Endothelial cell of umbilical vein (primary cell): ENCODE measurements around the gene MCF2L. TPM values are rescaled to one million over a fixed set of nuclear protein-coding genes. Genes with fewer than 3 reads are reported as not detected.

Source experiments
- BruUV-seq: library from RNA; stranded (reverse); fragments of 400-500 nt; replicated peaks from 2 replicates; lab custom pipeline; 2021; lab: Mats Ljungman, UMichigan
- CTCF ChIA-PET: fragments of 300-600, 350-600 bp; sonication (Branson Sonifier 250); formaldehyde crosslinking; loops from one replicate; lab custom pipeline; 2021; ENCODE audit warnings: antibody characterized with exemption, inconsistent platforms; lab: Charles Lee
- POLR2A ChIA-PET: fragments of 300-600, 350-600 bp; sonication (Branson Sonifier 250); formaldehyde crosslinking; loops from one replicate; lab custom pipeline; 2021; ENCODE audit warnings: antibody characterized with exemption, inconsistent platforms; lab: Charles Lee
- DNase-seq: peaks from one replicate; pipeline ENCODE4 v3.0.0-alpha.2; 2011; ENCODE audit warnings: low read depth, low spot score
- FAIRE-seq: peaks from 2 replicates; lab custom pipeline; 2011; peaks lifted over from hg19 to GRCh38; lab: Jason Lieb, UNC
- H2AFZ ChIP-seq: 2 replicates; pipeline ENCODE4 v1.6.0; 2012; ENCODE audit warnings: low read depth, low read length, control low read depth, inconsistent platforms
- H3K27ac ChIP-seq: 2 replicates; pipeline ENCODE4 v1.5.1; 2011; ENCODE audit warnings: low read depth, mild to moderate bottlenecking, control low read depth, low read length, moderate library complexity; ENCODE audit not compliant: insufficient read depth
- H3K27me3 ChIP-seq, 2 experiments: 2 replicates each; pipeline versions ENCODE4 v1.6.0 to v1.6.1; 2011; ENCODE audit warnings: low read length in 2 of 2, mixed read lengths in 1 of 2; ENCODE audit not compliant: control insufficient read depth in 2 of 2, insufficient read depth in 2 of 2
- H3K36me3 ChIP-seq, 2 experiments: 2 replicates in 1 of 2; 3 replicates in 1 of 2; pipeline ENCODE4 v1.5.1; 2011; ENCODE audit warnings: low read length in 2 of 2, mild to moderate bottlenecking in 1 of 2, moderate library complexity in 1 of 2; ENCODE audit not compliant: control insufficient read depth in 2 of 2, insufficient read depth in 2 of 2; ENCODE audit errors: extremely low read depth in 1 of 2
- H3K4me1 ChIP-seq: 3 replicates; pipeline ENCODE4 v1.5.1; 2011; ENCODE audit warnings: mild to moderate bottlenecking, low read length; ENCODE audit not compliant: control insufficient read depth, insufficient read depth; ENCODE audit errors: extremely low read depth
- H3K4me2 ChIP-seq: 2 replicates; pipeline ENCODE4 v1.6.1; 2011; ENCODE audit warnings: low read length, control low read depth, mixed read lengths; ENCODE audit not compliant: insufficient read depth
- H3K4me3 ChIP-seq, 3 experiments: fragments of 200-600 bp in 1 of 3; sonication (generic), shearing (Covaris generic) in 1 of 3; replicated peaks in 1 of 3; 2 replicates each; pipeline ENCODE4 v1.5.1; 2011 to 2016; ENCODE audit warnings: control low read depth in 3 of 3, low read length in 3 of 3, mild to moderate bottlenecking in 2 of 3, inconsistent platforms in 1 of 3, low read depth in 1 of 3, moderate library complexity in 1 of 3; ENCODE audit not compliant: insufficient read depth in 1 of 3
- H3K79me2 ChIP-seq: 2 replicates; pipeline ENCODE4 v1.6.0; 2012; ENCODE audit warnings: low read length, inconsistent platforms; ENCODE audit not compliant: control insufficient read depth, insufficient read depth
- H3K9ac ChIP-seq: replicated peaks from 2 replicates; pipeline ENCODE3; 2011; ENCODE audit warnings: low read length, control low read depth; ENCODE audit not compliant: insufficient read depth; ENCODE audit errors: extremely low read depth
- H3K9me1 ChIP-seq: replicated peaks from 3 replicates; pipeline ENCODE4 v1.6.0; 2011; ENCODE audit warnings: mild to moderate bottlenecking, low read length; ENCODE audit not compliant: control insufficient read depth, insufficient read depth; ENCODE audit errors: extremely low read depth
- H3K9me3 ChIP-seq: replicated peaks from 2 replicates; pipeline ENCODE4 v1.5.1; 2012; ENCODE audit warnings: low read length, inconsistent platforms; ENCODE audit not compliant: control insufficient read depth, insufficient read depth
- H4K20me1 ChIP-seq: replicated peaks from 2 replicates; pipeline ENCODE3; 2011; ENCODE audit warnings: mild to moderate bottlenecking, low read length; ENCODE audit not compliant: control insufficient read depth, insufficient read depth; ENCODE audit errors: extremely low read depth
- CTCF ChIP-seq, 2 donors: IDR thresholded peaks; 1 replicate in 1 of 2; 2 replicates in 1 of 2; pipeline ENCODE4 v1.5.1; 2011; ENCODE audit warnings: low read length in 2 of 2, mild to moderate bottlenecking in 2 of 2, moderate library complexity in 2 of 2, control low read depth in 1 of 2, inconsistent platforms in 1 of 2, low read depth in 1 of 2; ENCODE audit not compliant: insufficient read depth in 1 of 2; ENCODE audit errors: extremely low read depth in 1 of 2
- EZH2 ChIP-seq: IDR thresholded peaks from 2 replicates; pipeline ENCODE4 v1.6.1; 2012; ENCODE audit warnings: borderline replicate concordance, low read depth, mild to moderate bottlenecking, moderate library complexity, low read length, inconsistent platforms; ENCODE audit not compliant: severe bottlenecking
- FOS ChIP-seq: IDR thresholded peaks from 2 replicates; pipeline ENCODE4 v1.6.1; 2011; ENCODE audit warnings: mild to moderate bottlenecking, low read length, moderate library complexity, borderline replicate concordance; ENCODE audit not compliant: insufficient read depth
- GATA2 ChIP-seq: IDR thresholded peaks from 2 replicates; pipeline ENCODE4 v1.7.0; 2011; ENCODE audit warnings: low read depth, mild to moderate bottlenecking, moderate library complexity, mixed read lengths, low read length; ENCODE audit not compliant: insufficient read length, insufficient read depth
- JUN ChIP-seq: IDR thresholded peaks from 2 replicates; pipeline ENCODE4 v1.6.1; 2011; ENCODE audit warnings: borderline replicate concordance, low read depth; ENCODE audit not compliant: insufficient read length, insufficient read depth
- MAX ChIP-seq: IDR thresholded peaks from 2 replicates; pipeline ENCODE4 v1.6.1; 2011; ENCODE audit not compliant: insufficient read depth, insufficient read length
- MYC ChIP-seq: IDR thresholded peaks from one replicate; pipeline ENCODE4 v1.6.1; 2011; ENCODE audit warnings: mild to moderate bottlenecking, low read depth, low read length
- POLR2A ChIP-seq: IDR thresholded peaks from 2 replicates; pipeline ENCODE4 v1.6.1; 2012; ENCODE audit warnings: low read depth, mild to moderate bottlenecking, control low read depth, low read length
- POLR2AphosphoS5 ChIP-seq: IDR thresholded peaks from 2 replicates; pipeline ENCODE4 v1.6.1; 2012; ENCODE audit warnings: low read depth, mild to moderate bottlenecking, control low read depth, low read length, moderate library complexity; ENCODE audit not compliant: insufficient read depth
- dilution Hi-C: fragments of 300-500 bp; cut with MboI; formaldehyde crosslinking; loops from one replicate; pipeline ENCODE4 v1.15.0; 2019; ENCODE audit warnings: low sequenced_read_pairs; ENCODE audit not compliant: extremely low pct_ligation_motif_present
- intact Hi-C: fragments of 100-400 bp; cut with micrococcal nuclease; formaldehyde crosslinking; loops from one replicate; pipeline ENCODE4 v1.10.0; 2022
- polyA plus RNA-seq, 4 experiments: library from polyadenylated mRNA; depleted of rRNA in 3 of 4; stranded (reverse) in 3 of 4; unstranded in 1 of 4; fragments of >200 nt; gene quantifications; 2 replicates each; pipeline versions ENCODE4 v1.2.1 to v1.2.3, GENCODE V29; 2011 to 2012; ENCODE audit warnings: missing spikeins in 1 of 4
- total RNA-seq: library from RNA; stranded (reverse); gene quantifications from 2 replicates; pipeline ENCODE4 v1.2.3, GENCODE V29; 2021

The MCF2L gene
- total and polyA plus RNA-seq, 2 donors (not counting 3 experiments of a cell fraction or from before 2014, with no cell fraction given), result 0.33 to 0.58 TPM

- Histone ChIP-seq H3K4me2 (no peak overlapping the region), H3K9ac (no peak overlapping the region), H3K27me3 (peaks cover 29% of the 10 kb centered on the region in 2 experiments), H3K4me1 (no peaks in the 10 kb centered on the region), H3K27ac (no peak overlapping the region), H3K36me3 (no peaks in the 10 kb centered on the region), H2AFZ (no peak overlapping the region), H4K20me1 (no peaks in the 10 kb centered on the region), H3K9me1 (no peaks in the 10 kb centered on the region), H3K9me3 (no peaks in the 10 kb centered on the region), H3K4me3 (no peak overlapping the region), H3K79me2 (no peaks in the 10 kb centered on the region)
- CTCF ChIA-PET, result no interaction called here
- intact Hi-C loops (no loop called here), dilution Hi-C loops (no loop called here)
- TF ChIP-seq JUN (no peak), GATA2 (no peak), MAX (no peak), CTCF (IDR thresholded peaks at IDR 0.05; ENCODE audit: extremely low read depth in 1 of 2, insufficient read depth in 1 of 2, low read depth in 1 of 2, low read length in 2 of 2) (no peak), POLR2AphosphoS5 (no peak), MYC (no peak), FOS (no peak), EZH2 (no peak), POLR2A (no peak)
- POLR2A ChIA-PET, result no interaction called here
- FAIRE-seq, result no peak
- BruUV-seq, result no TSS peak
- DNase-seq, result no peak
Observed at GRCh38 chr13:112972258-112972657, 3.2 kb downstream of the MCF2L start.
